Mesothelial cell of epicardium (in vitro differentiated cells): ENCODE data around the gene IMPA2. TPM values are rescaled to one million over a fixed set of nuclear protein-coding genes. Genes with fewer than 3 reads are reported as not detected.

ENCODE experiments used
- DNase-seq, 2 experiments: peaks; one replicate each; pipeline ENCODE4 v3.0.0; 2021; ENCODE audit warnings: low spot score in 2 of 2; ENCODE audit not compliant: unreplicated experiment in 2 of 2
- H3K27ac Mint-ChIP-seq: 2 replicates; pipeline ENCODE4 v1.8.0; 2021; ENCODE audit warnings: mixed read lengths
- H3K27me3 Mint-ChIP-seq: 2 replicates; pipeline ENCODE4 v1.8.0; 2021; ENCODE audit warnings: low read depth, mixed read lengths
- H3K36me3 Mint-ChIP-seq: 2 replicates; pipeline ENCODE4 v1.8.0; 2021; ENCODE audit warnings: mixed read lengths
- H3K4me1 Mint-ChIP-seq: 2 replicates; pipeline ENCODE4 v1.8.0; 2021; ENCODE audit warnings: mixed read lengths
- H3K4me3 Mint-ChIP-seq: 2 replicates; pipeline ENCODE4 v1.8.0; 2021; ENCODE audit warnings: mild to moderate bottlenecking, moderate library complexity, mixed read lengths
- H3K9me3 Mint-ChIP-seq: 2 replicates; pipeline ENCODE4 v1.8.0; 2021; ENCODE audit warnings: mixed read lengths
- total RNA-seq: library from RNA; stranded (reverse); gene quantifications from 3 replicates; pipeline ENCODE4 v1.2.1, GENCODE V29; 2021
- TF ChIP-seq, protein P1 (sequence below): fragments of 200-600 bp; sonication (generic); IDR thresholded peaks from one replicate; pipeline ENCODE4 v1.5.0; 2021; ENCODE audit warnings: antibody characterized with exemption; ENCODE audit not compliant: unreplicated experiment

IMPA2 gene
- total RNA-seq, 1 donor from 2014 or later: 30.6 TPM

DNA sequence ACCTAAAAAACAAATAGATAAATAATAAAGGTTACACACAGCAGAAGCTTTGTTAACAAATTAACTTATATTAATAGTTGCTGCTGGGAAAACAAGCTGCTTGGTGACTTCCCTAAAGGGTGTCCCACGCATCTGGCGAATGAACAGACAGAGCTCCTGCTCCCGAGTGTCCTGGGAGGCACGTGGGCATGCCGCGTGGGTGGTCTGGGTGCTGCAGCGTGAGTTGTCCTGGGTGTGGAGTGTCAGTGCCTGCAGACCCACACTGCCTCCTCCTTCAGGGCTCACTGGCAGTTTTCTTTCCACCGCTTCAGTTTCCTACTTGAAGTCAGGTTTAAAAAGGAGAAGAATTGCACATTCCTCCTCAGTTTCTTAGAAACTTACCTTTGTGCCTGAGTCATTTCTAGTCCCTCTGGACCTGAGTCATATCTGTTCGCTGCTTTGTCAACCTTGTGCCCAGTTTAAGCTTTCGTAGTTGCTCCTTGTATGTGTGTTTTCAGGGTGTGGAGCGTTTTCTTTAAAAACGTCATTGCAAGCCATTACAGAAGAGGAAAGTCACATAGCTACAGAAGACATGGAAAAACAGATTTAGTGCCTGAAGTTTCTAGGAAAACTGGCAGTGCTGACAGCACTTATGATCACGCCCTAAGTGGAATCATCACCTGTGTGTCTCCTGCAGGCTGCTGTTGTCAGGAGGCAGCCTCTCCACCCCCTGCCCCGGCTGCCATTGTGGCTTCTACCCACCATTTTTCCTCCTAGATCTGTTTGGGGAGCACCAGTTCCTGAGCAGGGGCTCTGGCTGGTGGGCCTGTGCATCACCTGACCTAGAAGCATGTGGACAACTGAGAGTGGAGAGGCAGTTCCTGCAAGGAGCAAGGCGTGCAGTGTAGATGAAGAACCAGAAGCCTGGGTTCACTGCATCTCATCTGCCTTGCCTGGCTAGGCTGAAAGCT is 24.5 kb downstream of the IMPA2 start:
- H3K27me3 Mint-ChIP-seq: no peaks in the 10 kb centered on the region
- no peak overlapping the region for H3K27ac Mint-ChIP-seq
- H3K9me3 Mint-ChIP-seq: no peaks in the 10 kb centered on the region
- H3K4me1 Mint-ChIP-seq: no peaks in the 10 kb centered on the region
- TF ChIP-seq, protein P1, sequence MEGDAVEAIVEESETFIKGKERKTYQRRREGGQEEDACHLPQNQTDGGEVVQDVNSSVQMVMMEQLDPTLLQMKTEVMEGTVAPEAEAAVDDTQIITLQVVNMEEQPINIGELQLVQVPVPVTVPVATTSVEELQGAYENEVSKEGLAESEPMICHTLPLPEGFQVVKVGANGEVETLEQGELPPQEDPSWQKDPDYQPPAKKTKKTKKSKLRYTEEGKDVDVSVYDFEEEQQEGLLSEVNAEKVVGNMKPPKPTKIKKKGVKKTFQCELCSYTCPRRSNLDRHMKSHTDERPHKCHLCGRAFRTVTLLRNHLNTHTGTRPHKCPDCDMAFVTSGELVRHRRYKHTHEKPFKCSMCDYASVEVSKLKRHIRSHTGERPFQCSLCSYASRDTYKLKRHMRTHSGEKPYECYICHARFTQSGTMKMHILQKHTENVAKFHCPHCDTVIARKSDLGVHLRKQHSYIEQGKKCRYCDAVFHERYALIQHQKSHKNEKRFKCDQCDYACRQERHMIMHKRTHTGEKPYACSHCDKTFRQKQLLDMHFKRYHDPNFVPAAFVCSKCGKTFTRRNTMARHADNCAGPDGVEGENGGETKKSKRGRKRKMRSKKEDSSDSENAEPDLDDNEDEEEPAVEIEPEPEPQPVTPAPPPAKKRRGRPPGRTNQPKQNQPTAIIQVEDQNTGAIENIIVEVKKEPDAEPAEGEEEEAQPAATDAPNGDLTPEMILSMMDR: no peak
- H3K36me3 Mint-ChIP-seq: peaks cover 12% of the 10 kb centered on the region
- no peak overlapping the region for H3K4me3 Mint-ChIP-seq
- no peak for DNase-seq

DNA sequence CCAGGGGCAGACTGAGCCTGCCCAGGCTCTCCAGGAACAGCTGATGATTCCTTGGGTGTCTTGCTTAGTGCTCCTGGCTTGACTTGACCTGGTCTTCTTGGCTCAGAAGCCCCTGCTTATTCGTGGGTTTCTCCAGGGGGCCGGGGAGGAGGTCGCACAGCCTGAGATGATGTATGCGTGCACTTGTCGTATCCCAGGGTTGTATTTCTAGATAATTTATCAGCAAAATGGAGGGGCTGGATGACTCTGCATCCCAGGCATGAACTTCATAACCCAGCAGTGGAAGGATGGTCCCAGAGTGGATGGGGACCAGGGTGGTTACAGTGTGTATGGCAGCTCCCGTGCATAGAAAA is 25.2 kb downstream of the IMPA2 start:
- TF ChIP-seq, protein P1: no peak
- Mint-ChIP-seq H3K4me3 (no peak overlapping the region), H3K27me3 (no peaks in the 10 kb centered on the region), H3K27ac (no peak overlapping the region), H3K9me3 (no peaks in the 10 kb centered on the region), H3K36me3 (peaks cover 9% of the 10 kb centered on the region), H3K4me1 (no peaks in the 10 kb centered on the region)
- DNase-seq: no peak

DNA sequence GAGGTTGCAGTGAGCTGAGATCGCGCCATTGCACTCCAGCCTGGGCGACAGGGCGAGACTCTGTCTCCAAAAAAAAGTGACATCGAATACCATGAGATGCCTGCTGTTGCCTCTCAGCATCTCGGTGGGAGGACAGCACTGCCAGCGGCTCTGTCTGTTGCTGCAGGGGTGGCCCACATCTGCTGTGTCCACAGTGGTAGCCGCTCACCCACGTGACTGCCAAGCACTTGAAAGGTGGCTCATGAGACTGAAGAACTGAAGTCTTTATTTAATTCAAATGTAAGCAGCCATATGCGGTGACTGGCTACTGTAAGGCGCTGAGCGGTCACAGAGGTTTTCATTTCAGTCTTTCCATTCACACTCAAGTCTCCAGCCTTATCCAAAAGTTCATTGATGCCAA is 25.8 kb downstream of the IMPA2 start:
- H3K27me3 Mint-ChIP-seq: no peaks in the 10 kb centered on the region
- no peaks in the 10 kb centered on the region for H3K4me1 Mint-ChIP-seq
- TF ChIP-seq, protein P1: no peak
- DNase-seq: no peak
- H3K4me3 Mint-ChIP-seq: no peak overlapping the region
- H3K36me3 Mint-ChIP-seq: peaks cover 8% of the 10 kb centered on the region
- no peaks in the 10 kb centered on the region for H3K9me3 Mint-ChIP-seq
- no peak overlapping the region for H3K27ac Mint-ChIP-seq

DNA sequence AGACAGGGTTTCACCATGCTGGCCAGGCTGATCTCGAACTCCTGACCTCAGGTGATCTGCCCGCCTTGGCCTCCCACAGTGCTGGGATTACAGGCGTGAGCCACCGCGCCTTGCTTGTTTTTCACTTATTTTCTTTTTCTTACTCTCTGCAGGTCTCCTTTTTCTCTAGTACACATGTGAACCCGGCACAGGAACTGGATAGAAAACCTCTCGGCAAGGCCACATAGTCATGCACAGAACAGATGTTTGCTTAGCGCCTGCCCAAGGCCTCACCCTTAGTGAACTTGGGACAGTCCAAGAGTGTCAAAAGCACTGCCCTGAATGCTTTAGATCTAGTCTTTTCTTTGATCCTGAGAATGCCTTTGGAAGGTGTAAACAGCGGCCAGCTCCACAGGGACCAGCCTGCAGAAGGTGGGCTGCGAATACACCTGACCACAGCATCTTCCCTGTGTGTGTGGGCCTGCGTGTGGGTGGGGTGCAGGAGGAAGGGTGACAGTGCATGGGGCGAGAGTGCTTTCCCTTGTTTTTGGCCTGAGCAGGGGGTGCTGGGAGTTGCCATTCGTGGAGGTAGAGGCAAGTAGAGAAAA is 27.0 kb downstream of the IMPA2 start:
- DNase-seq: no peak
- Mint-ChIP-seq H3K36me3 (peaks cover 8% of the 10 kb centered on the region), H3K27ac (no peak overlapping the region), H3K4me1 (no peaks in the 10 kb centered on the region), H3K9me3 (no peaks in the 10 kb centered on the region), H3K4me3 (no peak overlapping the region), H3K27me3 (no peaks in the 10 kb centered on the region)
- TF ChIP-seq, protein P1: no peak

DNA sequence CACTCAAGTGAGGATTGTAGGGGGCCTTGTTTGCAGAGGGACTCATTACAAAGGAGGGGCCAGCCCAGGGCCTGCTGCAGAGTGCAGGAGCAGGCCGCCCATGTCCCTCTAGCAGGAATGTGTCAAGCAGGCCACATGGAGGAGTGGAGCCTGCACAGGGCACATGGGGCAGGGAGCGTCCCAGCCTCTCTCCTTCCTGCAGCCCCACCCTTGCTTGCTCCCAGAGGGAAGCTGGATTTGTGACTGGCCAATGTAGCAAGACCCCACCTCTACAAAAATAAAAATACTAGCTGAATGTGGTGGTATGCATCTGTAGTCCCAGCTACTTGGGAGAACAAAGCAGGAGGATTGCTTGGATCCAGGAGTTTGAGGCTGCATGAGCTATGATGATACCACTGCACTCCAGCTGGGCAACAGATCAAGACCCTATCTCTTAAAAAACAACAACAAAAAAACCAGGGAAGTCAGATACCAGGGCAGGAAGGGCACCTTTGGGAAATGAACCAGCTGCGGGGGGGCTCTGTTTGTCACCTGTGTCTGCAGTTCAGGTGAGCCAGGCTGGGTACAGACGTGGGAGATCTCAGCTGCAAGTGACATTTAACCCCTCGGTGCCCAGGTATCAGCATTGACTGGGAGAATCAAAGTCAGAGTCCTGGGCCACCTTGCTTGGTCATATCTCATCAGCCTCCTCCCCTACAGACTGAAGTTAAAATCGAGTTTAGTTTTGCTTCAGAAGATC is 27.7 kb downstream of the IMPA2 start:
- Mint-ChIP-seq H3K36me3 (peaks cover 7% of the 10 kb centered on the region), H3K27ac (no peak overlapping the region), H3K4me3 (no peak overlapping the region), H3K27me3 (no peaks in the 10 kb centered on the region), H3K9me3 (no peaks in the 10 kb centered on the region), H3K4me1 (peaks cover 3% of the 10 kb centered on the region)
- DNase-seq: no peak
- TF ChIP-seq, protein P1: no peak
